ENCODE measurements around the gene TCIRG1.

DNA sequence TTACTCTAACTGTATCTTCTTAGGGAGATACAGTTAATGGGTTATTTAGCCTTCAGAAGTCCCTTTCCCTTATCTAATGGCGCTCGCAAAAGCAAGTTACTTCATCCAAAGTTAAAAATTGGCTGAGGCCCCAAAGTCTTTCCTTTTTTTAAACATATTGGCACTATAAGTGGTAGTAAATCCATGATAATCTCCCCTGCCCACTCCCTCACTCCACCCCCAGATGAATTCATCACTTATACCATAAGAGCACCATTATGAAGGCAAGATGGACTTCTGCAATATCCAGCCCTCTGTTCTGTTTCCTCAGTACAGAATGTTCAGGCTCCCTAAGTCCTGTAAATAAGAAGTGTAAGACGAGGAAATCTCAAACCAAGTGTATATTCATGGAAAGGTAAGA, 44.7 kb downstream of the TCIRG1 start:
- TF ChIP-seq, protein P1, sequence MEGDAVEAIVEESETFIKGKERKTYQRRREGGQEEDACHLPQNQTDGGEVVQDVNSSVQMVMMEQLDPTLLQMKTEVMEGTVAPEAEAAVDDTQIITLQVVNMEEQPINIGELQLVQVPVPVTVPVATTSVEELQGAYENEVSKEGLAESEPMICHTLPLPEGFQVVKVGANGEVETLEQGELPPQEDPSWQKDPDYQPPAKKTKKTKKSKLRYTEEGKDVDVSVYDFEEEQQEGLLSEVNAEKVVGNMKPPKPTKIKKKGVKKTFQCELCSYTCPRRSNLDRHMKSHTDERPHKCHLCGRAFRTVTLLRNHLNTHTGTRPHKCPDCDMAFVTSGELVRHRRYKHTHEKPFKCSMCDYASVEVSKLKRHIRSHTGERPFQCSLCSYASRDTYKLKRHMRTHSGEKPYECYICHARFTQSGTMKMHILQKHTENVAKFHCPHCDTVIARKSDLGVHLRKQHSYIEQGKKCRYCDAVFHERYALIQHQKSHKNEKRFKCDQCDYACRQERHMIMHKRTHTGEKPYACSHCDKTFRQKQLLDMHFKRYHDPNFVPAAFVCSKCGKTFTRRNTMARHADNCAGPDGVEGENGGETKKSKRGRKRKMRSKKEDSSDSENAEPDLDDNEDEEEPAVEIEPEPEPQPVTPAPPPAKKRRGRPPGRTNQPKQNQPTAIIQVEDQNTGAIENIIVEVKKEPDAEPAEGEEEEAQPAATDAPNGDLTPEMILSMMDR (IDR thresholded peaks at IDR 0.05), result no peak
- no peak for TF ChIP-seq POLR2A (IDR thresholded peaks at IDR 0.05)
